HG02852 (cell line): ENCODE measurements around the gene LTA4H.

ENCODE experiments used
- ATAC-seq: cut with Tn5 transposase; IDR thresholded peaks from one replicate; pipeline ENCODE4 v1.9.1; 2021; ENCODE audit warnings: mild to moderate bottlenecking, moderate library complexity; ENCODE audit not compliant: unreplicated experiment

LTA4H gene

DNA sequence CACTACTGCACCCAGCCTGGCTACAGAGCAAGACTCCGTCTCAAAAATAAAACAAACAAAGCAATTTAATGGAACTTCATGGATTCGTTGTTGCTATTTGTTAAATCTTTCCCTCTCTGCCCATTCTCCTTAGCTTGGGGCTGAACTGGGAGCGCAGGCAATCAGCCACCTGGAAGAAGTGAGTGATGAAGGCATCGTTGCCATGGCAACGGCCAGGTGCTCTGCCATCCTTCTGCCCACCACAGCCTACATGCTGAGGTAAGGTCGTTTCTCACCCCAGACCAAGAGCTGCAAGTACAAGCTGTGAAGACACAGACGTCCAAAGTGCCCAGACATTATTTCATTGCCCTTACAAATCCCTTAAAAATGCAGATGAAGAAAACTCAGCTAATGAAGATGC lies 73.2 kb downstream of the LTA4H start:
- no peak for ATAC-seq

- no peak for ATAC-seq
Observed at GRCh38 chr12:95960241-95960640, 75.1 kb downstream of the LTA4H start.

DNA sequence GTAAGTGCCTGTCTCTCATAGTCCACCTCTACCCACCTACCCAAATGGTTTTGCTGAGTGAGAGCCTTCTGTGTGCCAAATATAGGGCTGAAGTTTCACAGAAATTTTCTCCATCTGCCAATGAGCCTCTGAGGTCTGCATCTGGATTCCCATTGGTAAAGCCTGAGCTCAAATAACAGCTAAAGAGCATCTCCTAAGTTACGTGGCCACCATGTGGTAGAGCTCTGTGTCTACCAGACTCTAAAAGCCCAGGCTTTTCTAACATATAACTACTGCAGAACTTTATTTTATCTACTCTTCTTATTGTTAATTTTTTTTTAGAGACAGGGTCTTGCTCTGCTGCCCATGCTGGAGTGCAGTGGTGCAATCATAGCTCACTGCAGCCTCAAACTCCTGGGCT lies 76.3 kb downstream of the LTA4H start:
- no peak for ATAC-seq

DNA sequence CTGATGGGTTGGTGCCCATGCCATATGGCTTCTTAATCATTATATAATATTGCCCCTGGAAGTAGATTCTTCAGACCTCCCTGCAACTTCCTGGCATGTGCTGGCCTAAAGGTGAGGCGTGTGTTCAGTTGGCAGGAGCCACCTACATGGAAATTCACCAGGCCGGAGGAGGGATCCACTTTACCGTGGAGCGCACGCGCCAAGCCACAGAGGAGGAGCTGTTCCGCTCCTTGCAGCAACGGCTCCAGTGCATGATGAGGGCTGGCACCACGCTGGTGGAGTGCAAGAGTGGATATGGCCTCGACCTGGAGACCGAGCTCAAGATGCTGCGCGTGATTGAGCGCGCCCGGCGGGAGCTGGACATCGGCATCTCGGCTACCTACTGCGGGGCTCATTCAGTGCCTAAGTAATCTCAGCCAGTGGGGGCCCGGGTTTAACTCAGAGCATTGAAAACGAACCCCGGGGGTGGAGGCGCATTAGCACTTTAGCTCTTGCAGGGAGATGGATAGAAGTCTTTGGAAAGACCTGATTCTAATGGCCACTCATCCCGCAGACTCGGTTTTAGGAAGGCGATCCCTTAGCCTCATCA lies 78.7 kb downstream of the LTA4H start:
- ATAC-seq = no peak

GRCh38 chr12:95955549-95956159 lies 79.7 kb downstream of the LTA4H start:
- no peak for ATAC-seq

DNA sequence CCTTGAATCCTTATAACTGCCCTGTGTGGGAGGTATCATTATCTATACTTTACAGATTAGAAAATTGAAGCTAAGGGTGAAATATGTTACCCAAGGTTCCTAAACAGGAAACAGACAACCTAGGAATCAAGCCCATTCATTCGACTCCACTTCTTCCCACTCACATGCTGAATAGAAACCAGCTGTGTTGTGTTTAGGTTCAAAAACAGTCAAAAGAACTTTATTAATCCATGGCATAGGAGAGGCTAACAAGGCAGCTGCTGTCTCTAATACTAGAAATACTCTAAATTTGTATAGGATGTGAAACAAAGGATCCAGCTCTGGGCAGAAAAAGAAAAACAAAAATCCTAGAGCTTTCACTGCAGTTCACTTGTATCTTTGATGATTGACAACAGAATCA lies 82.4 kb downstream of the LTA4H start:
- ATAC-seq = no peak

- no peak for ATAC-seq
Observed at GRCh38 chr12:95951515-95951914, 83.9 kb downstream of the LTA4H start.
